Measurements from ENCODE around the gene LRRC52. TPM values are rescaled to one million over a fixed set of nuclear protein-coding genes. Genes with fewer than 3 reads are reported as not detected.

Gene LRRC52
- total RNA-seq, 6 experiments from 2014 or later, result not detected

DNA sequence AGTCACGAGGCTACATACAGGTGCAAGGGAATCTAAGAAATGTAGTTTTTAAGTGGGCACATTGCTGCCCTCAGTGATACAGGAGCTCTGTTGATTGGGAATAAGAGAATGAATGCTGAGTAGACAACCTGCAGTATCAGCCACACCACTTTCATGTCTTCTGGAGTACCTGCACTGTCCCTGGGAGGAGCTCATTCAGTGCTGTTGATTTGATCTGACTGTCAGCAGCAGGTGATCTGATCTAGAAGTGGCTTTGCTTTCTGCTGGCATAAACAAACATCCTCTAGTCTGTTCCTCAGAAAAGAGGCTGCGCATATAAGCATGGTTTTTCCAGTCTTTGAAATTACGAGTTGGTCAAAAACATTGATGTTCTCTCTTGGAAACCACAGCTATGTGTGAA, 35.5 kb upstream of the LRRC52 start:
- intact Hi-C loops (cut with DNase I), result no loop called here
- WGBS (ENCODE audit: insufficient coverage, low coverage, low lambda C conversion rate, missing lambda C conversion rate), result 60% methylated on average over 3 of the region's 3 CpGs
- H3K9me3 ChIP-seq, result no peaks in the 10 kb centered on the region
- H3K27me3 ChIP-seq, result no peaks in the 10 kb centered on the region
- no peaks in the 10 kb centered on the region for H3K4me1 ChIP-seq
- H3K4me3 ChIP-seq, result no peak overlapping the region
- DNase-seq (no peak), ATAC-seq (no peak)
- no peak overlapping the region for H3K27ac ChIP-seq
- TF ChIP-seq, protein P1, sequence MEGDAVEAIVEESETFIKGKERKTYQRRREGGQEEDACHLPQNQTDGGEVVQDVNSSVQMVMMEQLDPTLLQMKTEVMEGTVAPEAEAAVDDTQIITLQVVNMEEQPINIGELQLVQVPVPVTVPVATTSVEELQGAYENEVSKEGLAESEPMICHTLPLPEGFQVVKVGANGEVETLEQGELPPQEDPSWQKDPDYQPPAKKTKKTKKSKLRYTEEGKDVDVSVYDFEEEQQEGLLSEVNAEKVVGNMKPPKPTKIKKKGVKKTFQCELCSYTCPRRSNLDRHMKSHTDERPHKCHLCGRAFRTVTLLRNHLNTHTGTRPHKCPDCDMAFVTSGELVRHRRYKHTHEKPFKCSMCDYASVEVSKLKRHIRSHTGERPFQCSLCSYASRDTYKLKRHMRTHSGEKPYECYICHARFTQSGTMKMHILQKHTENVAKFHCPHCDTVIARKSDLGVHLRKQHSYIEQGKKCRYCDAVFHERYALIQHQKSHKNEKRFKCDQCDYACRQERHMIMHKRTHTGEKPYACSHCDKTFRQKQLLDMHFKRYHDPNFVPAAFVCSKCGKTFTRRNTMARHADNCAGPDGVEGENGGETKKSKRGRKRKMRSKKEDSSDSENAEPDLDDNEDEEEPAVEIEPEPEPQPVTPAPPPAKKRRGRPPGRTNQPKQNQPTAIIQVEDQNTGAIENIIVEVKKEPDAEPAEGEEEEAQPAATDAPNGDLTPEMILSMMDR (IDR thresholded peaks at IDR 0.05), result no peak
- no peak for TF ChIP-seq POLR2A (IDR thresholded peaks at IDR 0.05)
- H3K36me3 ChIP-seq, result no peaks in the 10 kb centered on the region

DNA sequence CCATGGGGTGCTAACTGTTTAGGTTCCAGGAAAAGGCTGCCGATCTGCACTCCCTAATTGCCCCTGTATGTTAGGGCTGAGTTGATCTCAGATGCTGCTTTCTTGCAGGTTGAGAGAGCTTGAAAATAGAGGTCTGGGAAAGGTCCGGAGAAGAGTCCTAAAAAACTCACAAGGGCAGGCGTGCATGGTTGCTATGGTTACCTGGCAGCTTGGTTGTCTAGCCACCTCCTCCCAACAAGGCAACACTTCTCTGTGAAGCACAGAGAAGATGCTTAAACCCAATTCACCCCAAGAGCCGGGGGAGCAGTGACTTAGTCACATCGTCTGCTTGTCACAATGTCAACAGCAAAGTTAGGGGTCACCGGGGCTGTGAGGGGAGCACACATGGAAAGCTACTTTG, 31.0 kb upstream of the LRRC52 start:
- Histone ChIP-seq H3K4me1 (no peaks in the 10 kb centered on the region), H3K27me3 (no peaks in the 10 kb centered on the region), H3K9me3 (no peaks in the 10 kb centered on the region), H3K4me3 (no peak overlapping the region), H3K36me3 (no peaks in the 10 kb centered on the region), H3K27ac (no peak overlapping the region)
- 39% methylated on average over 5 of the region's 6 CpGs for WGBS (ENCODE audit: insufficient coverage, low coverage, low lambda C conversion rate, missing lambda C conversion rate)
- DNase-seq, result no peak
- intact Hi-C loops (cut with DNase I), result no loop called here
- ATAC-seq, result no peak
- no peak for TF ChIP-seq POLR2A (IDR thresholded peaks at IDR 0.05)
- TF ChIP-seq, protein P1 (IDR thresholded peaks at IDR 0.05), result no peak

DNA sequence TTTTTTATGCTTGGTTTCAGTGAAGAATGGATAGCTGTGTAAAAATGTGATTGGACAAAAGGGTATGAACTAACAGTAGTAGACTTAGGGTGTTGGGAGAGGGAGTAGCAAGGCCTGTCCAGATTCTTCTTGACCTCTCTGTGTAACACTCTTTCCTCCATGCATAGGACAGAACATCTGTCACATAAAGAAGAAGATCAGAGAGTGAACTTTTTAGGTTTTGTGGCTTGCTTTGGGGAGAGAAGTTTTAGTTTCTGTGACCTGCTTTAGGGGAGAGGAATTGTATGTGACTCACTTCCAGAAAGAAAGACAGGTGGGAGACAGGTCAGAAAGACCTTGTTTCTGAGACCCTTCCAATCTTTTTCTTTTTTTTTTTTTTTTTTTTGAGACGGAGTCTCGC, 27.3 kb upstream of the LRRC52 start:
- H3K9me3 ChIP-seq, result no peaks in the 10 kb centered on the region
- H3K27ac ChIP-seq, result no peak overlapping the region
- H3K36me3 ChIP-seq, result no peaks in the 10 kb centered on the region
- no peaks in the 10 kb centered on the region for H3K4me1 ChIP-seq
- no CpG with 5 or more reads among the region's 2 CpGs for WGBS (ENCODE audit: insufficient coverage, low coverage, low lambda C conversion rate, missing lambda C conversion rate)
- ATAC-seq (no peak), DNase-seq (no peak)
- TF ChIP-seq, protein P1 (IDR thresholded peaks at IDR 0.05), result no peak
- no peak for TF ChIP-seq POLR2A (IDR thresholded peaks at IDR 0.05)
- no peak overlapping the region for H3K4me3 ChIP-seq
- intact Hi-C loops (cut with DNase I), result no loop called here
- H3K27me3 ChIP-seq, result no peaks in the 10 kb centered on the region

DNA sequence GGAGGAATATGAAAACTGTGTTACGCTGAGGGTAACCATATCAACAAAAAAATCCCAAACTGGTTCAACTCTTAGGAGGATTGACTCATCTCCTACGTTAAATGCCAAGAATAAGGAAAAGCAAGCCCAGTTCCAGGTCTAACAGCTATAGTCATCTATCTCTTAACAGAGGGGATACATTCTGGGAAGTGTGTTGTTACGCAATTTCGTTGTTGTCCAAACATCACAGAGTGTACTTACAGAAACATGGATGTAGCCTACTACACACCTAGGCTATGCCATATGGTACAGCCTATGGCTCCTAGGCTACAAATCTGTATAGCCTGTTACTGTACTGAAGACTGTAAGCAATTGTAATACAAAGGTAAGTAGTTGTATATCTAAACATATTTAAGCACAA, 23.2 kb upstream of the LRRC52 start:
- WGBS (ENCODE audit: insufficient coverage, low coverage, low lambda C conversion rate, missing lambda C conversion rate), result 80% methylated on average over 4 of the region's 4 CpGs
- no peak overlapping the region for H3K4me3 ChIP-seq
- H3K9me3 ChIP-seq, result no peaks in the 10 kb centered on the region
- intact Hi-C loops (cut with DNase I), result no loop called here
- H3K36me3 ChIP-seq, result no peaks in the 10 kb centered on the region
- ATAC-seq (no peak), DNase-seq (no peak)
- TF ChIP-seq, protein P1 (IDR thresholded peaks at IDR 0.05), result no peak
- H3K27me3 ChIP-seq, result no peaks in the 10 kb centered on the region
- no peaks in the 10 kb centered on the region for H3K4me1 ChIP-seq
- no peak overlapping the region for H3K27ac ChIP-seq

DNA sequence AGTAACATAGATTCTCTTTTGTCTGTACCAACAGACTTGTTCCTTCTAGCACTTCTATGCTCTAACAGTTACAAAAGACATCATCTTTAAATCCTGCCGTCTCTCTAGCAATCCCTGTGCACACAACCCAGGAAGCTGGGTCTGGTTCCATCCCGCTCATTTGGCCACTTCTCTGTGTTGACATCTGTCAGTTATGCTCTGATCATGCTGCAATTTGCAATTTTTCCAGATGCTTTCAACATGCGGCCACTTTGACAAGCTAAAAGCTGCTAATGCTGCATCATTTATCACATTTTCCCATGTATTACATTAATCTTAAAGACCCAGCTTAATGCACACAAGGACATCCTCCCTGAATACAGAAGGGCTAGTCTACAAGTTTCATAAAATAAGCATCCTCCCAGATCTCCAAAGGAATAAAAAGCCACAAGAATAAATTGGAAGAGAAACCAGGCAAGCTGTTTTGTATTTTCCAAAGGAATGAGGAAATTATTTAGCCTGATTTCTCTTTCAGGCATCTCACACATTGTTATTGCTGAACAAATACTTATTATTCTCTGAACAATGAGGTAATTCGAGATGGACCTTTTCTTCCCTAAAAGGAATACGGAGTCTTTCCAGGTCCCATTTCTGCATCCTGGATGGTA, 19.0 kb upstream of the LRRC52 start:
- intact Hi-C loops (cut with DNase I), result no loop called here
- Histone ChIP-seq H3K4me1 (no peaks in the 10 kb centered on the region), H3K27me3 (no peaks in the 10 kb centered on the region), H3K27ac (no peak overlapping the region), H3K9me3 (no peaks in the 10 kb centered on the region), H3K4me3 (no peak overlapping the region), H3K36me3 (no peaks in the 10 kb centered on the region)
- no peak for DNase-seq
- no peak for ATAC-seq
- WGBS (ENCODE audit: insufficient coverage, low coverage, low lambda C conversion rate, missing lambda C conversion rate), result 70% methylated on average over 5 of the region's 5 CpGs
- TF ChIP-seq, protein P1 (IDR thresholded peaks at IDR 0.05), result no peak
- no peak for TF ChIP-seq POLR2A (IDR thresholded peaks at IDR 0.05)
